HL-60 (cell line): ENCODE data around the gene CLPTM1.

Source experiments
- DNase-seq, 2 experiments: peaks; one replicate each; pipeline ENCODE4 v3.0.0-alpha.2; 2010 to 2020; ENCODE audit warnings: low read depth in 1 of 2, low spot score in 1 of 2
- H3K27ac ChIP-seq: fragments of 250-450 bp; sonication (Bioruptor Pico); replicated peaks from 2 replicates; pipeline ENCODE4 v1.5.1; 2020; ENCODE audit warnings: mild to moderate bottlenecking, moderate library complexity
- H3K27me3 ChIP-seq: fragments of 250-450 bp; sonication (Bioruptor Pico); 2 replicates; pipeline ENCODE4 v1.5.1; 2021; ENCODE audit warnings: mild to moderate bottlenecking, moderate library complexity; ENCODE audit not compliant: insufficient read depth, poor library complexity, severe bottlenecking
- H3K4me3 ChIP-seq: replicated peaks from 2 replicates; pipeline ENCODE4 v1.5.1; 2011; ENCODE audit warnings: mild to moderate bottlenecking, control low read depth, low read length; ENCODE audit not compliant: insufficient read depth
- CTCF ChIP-seq: IDR thresholded peaks from one replicate; pipeline ENCODE4 v1.5.1; 2011; ENCODE audit warnings: low read length, control low read depth, inconsistent platforms; ENCODE audit not compliant: insufficient read depth
- GABPA ChIP-seq: IDR thresholded peaks from 2 replicates; pipeline ENCODE4 v1.6.1; 2012; ENCODE audit warnings: low read depth
- POLR2AphosphoS5 ChIP-seq: IDR thresholded peaks from 2 replicates; pipeline ENCODE4 v1.6.1; 2012; ENCODE audit warnings: low read depth
- REST ChIP-seq: IDR thresholded peaks from 2 replicates; pipeline ENCODE4 v1.6.1; 2012; ENCODE audit warnings: low read depth; ENCODE audit not compliant: insufficient replicate concordance
- SPI1 ChIP-seq: IDR thresholded peaks from 2 replicates; pipeline ENCODE4 v1.6.1; 2012; ENCODE audit warnings: low read depth, mild to moderate bottlenecking, borderline replicate concordance

CLPTM1 gene

GRCh38 chr19:44960906-44961728 lies 5.9 kb downstream of the CLPTM1 start:
- Histone ChIP-seq H3K27me3 (no peaks in the 10 kb centered on the region), H3K4me3 (no peak overlapping the region), H3K27ac (no peak overlapping the region)
- TF ChIP-seq REST, result no peak
- TF ChIP-seq SPI1, result peak; percentile 22; the same call in 1 of the 2 replicates
- DNase-seq, result no peak

- Histone ChIP-seq H3K4me3 (no peak overlapping the region), H3K27me3 (no peaks in the 10 kb centered on the region), H3K27ac (no peak overlapping the region)
- TF ChIP-seq SPI1, result no peak
- no peak for TF ChIP-seq GABPA
- no peak for TF ChIP-seq CTCF
- no peak for TF ChIP-seq REST
- TF ChIP-seq POLR2AphosphoS5, result no peak
- DNase-seq, result no peak
These were observed 6.6 kb downstream of the CLPTM1 start for GRCh38 chr19:44961821-44962220.

GRCh38 chr19:44968118-44968517 lies 12.9 kb downstream of the CLPTM1 start:
- TF ChIP-seq SPI1 (no peak), GABPA (no peak), REST (no peak), POLR2AphosphoS5 (no peak), CTCF (no peak)
- Histone ChIP-seq H3K4me3 (no peak overlapping the region), H3K27me3 (no peaks in the 10 kb centered on the region), H3K27ac (no peak overlapping the region)
- DNase-seq, result no peak
